Epithelial cell of esophagus (primary cell): ENCODE data around the gene CHAT.

Experiments
- DNase-seq: peaks from one replicate; pipeline ENCODE4 v3.0.0; 2010; ENCODE audit warnings: low read depth
- H3K4me3 ChIP-seq: 2 replicates; pipeline ENCODE4 v1.5.1; 2011; ENCODE audit warnings: mild to moderate bottlenecking, low read length, control low read depth
- CTCF ChIP-seq: IDR thresholded peaks from 2 replicates; pipeline ENCODE4 v1.5.1; 2011; ENCODE audit warnings: low read depth, mild to moderate bottlenecking, low read length, control low read depth, inconsistent platforms; ENCODE audit not compliant: insufficient read depth; ENCODE audit errors: missing control alignments

The CHAT gene

DNA sequence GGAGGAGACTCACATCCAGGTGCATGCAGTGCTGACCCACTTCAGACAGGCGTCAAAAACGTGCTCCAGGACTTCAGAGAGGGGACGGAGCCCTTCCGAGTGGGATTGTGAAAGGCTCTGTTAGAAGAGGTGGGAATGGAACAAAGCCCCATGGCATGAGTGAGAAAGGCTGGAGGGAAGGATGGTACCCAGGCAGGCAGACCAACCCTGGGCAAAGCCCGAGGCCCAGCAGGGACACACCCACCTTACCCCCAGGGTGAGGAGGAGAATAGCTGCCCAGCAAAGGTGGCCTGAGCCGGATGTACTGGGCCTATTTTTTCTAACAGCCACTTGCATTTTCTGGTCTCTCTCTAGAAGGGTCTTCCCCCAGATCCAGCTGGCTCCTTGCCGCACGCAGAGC is 14.8 kb downstream of the CHAT start:
- no peak for DNase-seq
- TF ChIP-seq CTCF = no peak
- no peak overlapping the region for H3K4me3 ChIP-seq

GRCh38 chr10:49629431-49629881 is 15.6 kb downstream of the CHAT start:
- no peak for TF ChIP-seq CTCF
- DNase-seq = no peak
- no peak overlapping the region for H3K4me3 ChIP-seq

GRCh38 chr10:49631975-49632374 is 18.1 kb downstream of the CHAT start:
- no peak for DNase-seq
- no peak for TF ChIP-seq CTCF
- H3K4me3 ChIP-seq = no peak overlapping the region

DNA sequence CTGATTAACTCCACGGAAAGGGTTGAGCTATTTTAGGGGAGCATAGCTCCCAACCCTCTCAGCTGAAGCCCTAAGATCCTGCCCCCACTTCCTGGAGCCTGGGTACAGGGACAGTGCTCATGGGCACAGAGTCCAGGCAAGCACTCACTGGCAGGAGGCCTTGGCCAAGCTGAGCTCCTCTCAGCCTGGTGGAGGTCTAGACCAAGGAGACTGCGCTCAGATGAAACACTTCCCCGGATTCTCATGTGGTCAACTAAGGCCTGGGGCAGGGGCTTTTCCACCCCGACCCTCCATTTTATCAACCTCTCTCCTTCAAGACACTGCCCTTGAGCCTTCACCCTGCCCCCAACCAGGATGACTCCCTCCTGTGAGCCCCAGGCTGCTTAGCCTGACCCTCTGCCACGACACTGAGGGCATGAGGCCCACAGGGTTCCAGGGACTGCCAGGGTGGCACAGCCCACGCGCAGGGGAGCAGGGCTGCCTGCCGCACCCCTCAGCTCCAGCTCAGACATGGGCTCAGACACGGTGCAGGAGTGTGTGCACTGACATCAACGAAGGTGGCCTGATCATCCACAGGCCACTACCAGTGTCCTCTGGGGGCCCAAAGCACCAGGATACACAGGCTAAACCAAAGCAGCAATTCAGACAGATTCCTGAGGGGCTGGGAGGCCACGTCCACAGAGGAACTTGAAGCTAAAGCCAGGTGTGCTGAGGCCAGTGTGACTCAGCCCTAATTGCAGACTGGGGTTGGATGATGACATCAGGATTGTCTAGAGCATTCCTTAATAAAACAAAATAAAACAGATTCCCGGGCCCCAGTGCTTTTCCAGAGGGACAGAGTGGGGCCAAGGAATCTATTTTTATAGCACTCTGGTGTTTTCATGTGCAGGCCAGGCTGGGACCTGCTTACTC is 18.8 kb downstream of the CHAT start:
- DNase-seq = peak; percentile 66
- no peak for TF ChIP-seq CTCF
- H3K4me3 ChIP-seq = no peak overlapping the region

DNA sequence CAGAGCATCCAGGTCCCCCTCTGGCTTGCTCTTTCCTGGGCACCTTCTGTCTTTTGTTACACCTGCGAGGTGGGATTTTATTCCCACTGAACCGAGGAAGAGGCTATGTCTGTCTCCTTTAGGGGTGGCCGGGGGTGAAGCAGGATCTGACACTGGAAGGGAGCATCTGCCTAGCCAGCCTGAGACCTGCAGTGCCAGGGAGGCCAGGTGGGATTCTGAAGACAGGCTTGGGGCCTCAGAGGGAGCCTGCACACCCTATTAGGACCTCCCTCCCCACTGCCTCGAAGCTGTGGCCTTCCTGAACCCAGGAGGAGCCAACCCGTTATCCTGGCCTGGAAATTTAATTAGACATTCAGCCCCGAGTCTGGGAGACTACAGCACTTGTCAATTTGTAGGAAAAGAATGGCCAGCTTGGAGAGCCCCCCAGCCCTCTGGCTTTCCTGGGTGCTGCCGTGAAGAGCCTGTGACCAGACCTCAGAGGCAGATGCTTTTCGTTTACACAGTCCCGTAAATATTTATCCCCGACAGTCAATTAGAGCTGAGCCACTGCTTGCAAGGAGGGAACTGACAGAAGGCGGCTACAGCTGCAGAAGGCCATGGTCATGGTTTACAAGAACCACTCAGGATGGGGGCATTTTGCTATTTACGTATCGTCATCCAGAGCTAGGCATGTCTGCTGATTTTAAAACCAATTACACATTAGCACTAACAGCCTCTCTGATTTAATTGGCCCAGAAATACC is 19.7 kb downstream of the CHAT start:
- TF ChIP-seq CTCF = no peak
- no peak for DNase-seq

GRCh38 chr10:49634069-49634660 is 20.3 kb downstream of the CHAT start:
- TF ChIP-seq CTCF = no peak
- DNase-seq = no peak

More for the DNA sequence above, 19.7 kb downstream of the CHAT start:
- H3K4me3 ChIP-seq = no peak overlapping the region

More at GRCh38 chr10:49634069-49634660, 20.3 kb downstream of the CHAT start:
- no peak overlapping the region for H3K4me3 ChIP-seq
